GM21528 (cell line): ENCODE measurements around the gene ATXN1.
"Not testable (repeated sequence)": the region's sequence is repeated elsewhere in the genome, so short reads cannot be mapped to it uniquely, and the experiment has no call there.

Experiments
- ATAC-seq: cut with Tn5 transposase; IDR thresholded peaks from one replicate; pipeline ENCODE4 v1.9.1; 2021; ENCODE audit warnings: mild to moderate bottlenecking, moderate library complexity; ENCODE audit not compliant: unreplicated experiment, low FRiP score

The ATXN1 gene

GRCh38 chr6:16630026-16630643 lies 131.1 kb downstream of the ATXN1 start:
- no peak for ATAC-seq

DNA sequence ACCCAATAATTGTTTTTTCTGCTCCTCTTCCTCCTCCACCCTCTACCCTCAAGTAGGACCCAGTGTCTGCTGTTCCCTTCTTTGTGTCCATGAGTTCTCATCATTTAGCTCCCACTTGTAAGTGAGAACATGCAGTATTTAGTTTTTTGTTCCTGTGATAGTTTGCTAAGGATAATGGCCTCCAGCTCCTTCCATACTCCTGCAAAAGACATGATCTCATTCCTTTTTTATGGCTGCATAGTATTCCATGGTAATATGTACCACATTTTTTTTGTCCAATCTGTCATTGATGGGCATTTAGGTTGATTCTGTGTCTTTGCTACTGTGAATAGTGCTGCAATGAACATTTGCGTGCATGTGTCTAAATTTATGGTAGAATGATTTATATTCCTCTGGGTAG lies 132.7 kb downstream of the ATXN1 start:
- ATAC-seq = not testable (repeated sequence)

DNA sequence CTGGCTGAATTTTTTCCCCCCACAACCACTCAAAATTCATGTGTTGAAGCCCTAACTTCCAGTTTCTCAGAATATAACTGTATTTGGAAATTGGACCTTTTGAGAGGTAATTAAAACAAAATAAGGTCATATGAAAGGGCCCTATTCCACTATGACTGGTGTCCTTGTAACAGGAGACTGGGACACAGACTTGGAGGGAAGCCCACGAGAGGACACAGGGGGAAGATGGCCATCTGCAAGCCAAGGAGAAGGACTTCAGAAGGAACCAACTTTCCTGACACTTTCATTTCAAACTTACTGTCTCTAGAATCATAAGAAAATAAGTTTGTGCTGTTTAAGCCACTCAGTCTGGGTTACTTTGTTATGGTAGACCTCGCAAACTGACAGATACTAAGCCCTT lies 134.6 kb downstream of the ATXN1 start:
- ATAC-seq = no peak

DNA sequence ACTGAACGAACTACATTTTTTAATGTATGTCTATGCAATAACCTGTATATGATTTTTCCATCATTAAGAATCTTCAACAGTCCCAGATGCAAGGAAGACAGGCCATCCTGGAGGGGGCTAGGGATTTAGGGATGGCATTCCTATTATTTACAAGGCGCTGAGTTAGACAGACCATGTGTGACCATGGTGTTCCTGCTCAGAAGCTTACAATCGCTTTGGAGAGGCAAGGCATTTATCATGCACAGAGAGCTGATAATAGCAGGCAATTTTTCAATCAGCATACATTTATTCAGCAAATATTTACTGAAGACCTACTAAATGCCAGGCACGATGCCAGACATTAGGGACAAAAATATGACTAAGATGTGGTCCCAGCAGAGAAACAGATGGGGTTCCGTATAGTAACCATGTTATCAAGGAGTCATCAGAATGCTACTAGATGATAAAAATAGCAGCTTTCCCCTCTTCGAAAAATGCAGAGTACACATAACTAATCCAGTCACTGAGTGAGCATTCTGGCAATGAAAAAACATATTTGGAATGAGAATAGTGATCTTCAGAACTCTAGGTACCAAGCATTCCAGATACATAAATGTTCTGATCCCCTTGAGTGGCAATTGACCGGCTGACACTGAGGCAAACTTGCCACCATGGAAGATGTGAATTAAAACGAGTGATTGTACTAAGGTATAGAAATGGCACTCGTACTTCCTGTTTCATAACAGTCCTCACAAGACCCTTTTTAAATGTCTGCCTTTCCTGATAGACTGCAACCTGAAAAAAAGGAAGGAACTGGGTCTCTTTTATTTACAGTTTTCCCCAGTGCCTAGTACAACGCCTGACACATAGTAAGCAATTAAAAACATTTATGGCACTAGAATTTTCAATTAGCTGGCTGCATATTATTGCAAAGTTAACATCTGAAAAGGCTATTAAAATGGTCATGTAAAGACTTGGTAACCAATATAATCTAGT lies 135.7 kb downstream of the ATXN1 start:
- no peak for ATAC-seq

DNA sequence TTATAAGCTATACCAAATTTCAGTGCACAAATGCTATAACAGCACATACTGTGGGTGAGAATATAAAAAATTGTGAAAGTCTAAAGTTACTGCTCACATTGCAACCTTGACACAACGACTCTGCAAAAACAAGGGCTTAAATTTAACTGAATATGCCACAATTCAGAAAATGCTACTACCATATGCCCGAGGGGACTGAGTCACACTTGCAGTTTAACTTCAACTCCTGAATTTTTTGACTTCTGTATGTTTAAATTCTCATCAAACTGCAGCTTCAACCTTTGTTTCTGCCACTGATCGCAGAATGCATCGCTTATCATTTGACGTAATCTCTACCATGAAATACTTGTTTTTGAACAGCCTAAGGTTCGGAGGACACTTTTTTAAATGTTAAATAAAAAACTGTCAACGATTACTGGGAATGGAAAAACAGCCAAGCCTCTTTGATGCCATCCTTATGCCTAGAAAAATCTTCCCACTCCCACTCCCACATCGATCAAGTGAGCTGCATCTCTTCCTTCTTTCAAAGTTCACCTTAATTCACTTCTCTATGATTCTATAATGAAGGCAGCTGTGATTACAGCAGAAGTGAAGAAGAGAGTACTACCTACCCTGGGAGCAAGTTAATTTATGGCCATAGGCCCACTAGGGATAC lies 136.5 kb downstream of the ATXN1 start:
- ATAC-seq = no peak

DNA sequence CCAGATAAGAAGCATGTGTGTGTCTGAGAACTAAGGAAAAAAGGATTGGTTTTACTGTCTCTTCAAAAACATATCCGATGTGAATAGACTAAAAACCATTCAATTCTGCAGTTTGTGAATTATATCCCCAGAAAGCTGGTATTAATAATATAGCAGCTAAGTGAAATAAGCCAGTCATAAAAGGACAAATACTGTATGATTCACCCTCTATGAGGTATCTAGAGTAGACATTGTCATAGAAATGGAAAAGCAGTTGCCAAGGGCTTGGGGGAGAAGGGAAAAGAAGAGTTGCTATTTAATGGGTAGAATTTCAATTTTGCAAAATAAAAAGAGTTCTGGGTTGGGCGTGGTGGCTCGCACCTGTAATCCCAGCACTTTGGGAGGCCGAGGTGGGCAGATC lies 137.5 kb downstream of the ATXN1 start:
- no peak for ATAC-seq

DNA sequence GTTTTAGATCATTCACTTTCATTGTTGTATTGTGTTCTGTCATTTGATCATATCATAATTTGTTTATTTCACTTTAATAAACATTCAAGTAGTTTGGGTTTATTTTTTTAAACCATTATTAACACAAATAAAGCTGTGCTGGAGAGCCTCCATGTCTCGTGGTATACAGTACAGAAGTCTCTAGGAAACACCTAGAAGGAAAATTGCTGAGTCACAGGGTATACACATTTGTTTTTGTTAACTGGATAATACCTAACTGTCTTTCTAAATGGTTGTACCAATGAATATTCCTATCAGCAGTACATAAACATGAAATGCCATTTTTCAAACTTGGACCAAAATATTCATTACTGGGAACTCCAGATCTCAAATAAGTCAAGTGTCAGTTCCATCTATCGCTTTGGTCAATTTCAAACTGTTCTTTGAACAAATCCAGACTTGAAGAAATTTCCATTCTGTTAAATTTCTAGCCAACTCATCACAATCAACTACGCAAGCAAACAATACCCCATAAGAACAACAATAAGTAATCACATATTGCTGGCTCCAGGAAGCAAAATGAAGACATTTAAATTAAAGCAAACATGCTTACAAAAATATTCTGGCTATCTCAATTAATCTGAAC lies 138.1 kb downstream of the ATXN1 start:
- no peak for ATAC-seq

GRCh38 chr6:16622193-16622592 lies 139.1 kb downstream of the ATXN1 start:
- no peak for ATAC-seq

GRCh38 chr6:16621002-16621401 lies 140.3 kb downstream of the ATXN1 start:
- ATAC-seq = no peak

DNA sequence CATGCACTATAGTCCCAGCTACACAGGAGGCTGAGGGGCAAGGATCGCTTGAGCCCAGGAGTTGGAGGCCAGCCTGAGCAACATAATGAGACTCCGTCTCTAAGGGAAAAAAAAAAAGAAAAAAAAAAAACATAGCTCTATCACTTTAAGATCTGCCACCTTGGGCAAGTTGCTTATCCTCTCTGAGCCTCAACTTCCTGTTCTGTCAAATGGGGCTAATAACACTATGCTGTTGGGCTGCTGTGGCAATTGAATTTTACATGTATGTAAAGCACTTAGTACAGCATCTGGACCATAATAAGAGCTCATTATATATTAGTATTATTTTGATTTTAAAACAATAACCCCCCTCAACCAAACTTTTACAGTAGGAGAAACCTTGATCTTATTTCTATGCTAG lies 141.5 kb downstream of the ATXN1 start:
- no peak for ATAC-seq

DNA sequence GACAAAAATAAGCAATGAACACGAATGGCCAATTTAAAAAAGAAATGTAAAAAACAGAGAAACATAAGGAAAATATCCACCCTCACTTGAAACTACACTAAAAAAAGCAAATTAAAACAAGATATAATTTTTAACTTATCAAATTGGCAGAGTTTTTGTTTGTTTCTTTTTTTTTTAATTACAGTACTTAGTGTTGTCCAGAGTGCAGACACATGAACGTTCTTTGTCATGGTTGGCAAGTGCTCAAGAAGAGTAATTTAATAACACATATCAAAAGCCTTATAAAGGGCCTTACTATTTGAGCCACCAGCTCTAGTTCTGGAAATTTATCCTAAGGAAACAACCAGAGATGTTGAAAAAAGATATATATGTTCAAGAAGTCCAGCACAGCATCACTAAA lies 142.3 kb downstream of the ATXN1 start:
- ATAC-seq = no peak

GRCh38 chr6:16615215-16615614 lies 146.0 kb downstream of the ATXN1 start:
- not testable (repeated sequence) for ATAC-seq

DNA sequence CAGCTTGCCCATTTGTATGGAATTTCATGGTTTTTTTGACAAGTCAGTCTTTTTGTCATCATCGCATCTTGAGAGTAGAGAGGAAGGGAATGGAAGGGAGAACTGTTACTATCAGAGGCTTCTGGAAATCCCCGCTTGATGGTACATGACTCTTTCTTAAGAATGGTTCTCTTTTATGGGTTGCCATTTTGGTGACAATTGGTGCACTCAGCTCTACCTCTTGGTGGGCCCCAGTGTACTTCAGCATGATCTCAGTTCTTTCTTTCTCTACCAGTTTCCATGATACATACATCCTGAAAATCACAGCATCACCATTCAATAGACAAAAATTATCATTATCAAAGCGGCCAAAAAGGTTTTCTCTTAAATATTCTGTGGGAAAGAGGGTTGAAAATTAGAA lies 147.1 kb downstream of the ATXN1 start:
- ATAC-seq = not testable (repeated sequence)

- ATAC-seq = not testable (repeated sequence)
Observed at GRCh38 chr6:16613504-16613903, 147.8 kb downstream of the ATXN1 start.

DNA sequence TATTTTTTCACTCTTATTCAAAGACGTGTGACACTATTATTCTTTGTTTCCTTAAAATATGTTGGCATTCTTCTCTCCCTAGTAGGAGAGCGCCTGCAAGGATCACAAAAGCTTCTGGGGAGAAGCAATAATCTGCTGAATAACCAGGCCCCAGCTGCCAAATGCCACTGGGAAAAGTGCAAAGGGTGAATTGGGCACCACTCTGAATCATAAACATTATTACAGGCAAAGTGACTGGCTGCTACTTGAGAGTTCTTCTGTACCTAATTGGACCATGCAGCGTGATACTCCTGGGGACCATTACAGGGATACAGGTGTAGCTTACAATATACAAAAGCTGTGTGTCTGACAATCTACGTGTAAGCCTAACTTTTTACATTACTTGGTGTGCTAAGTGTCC lies 152.8 kb downstream of the ATXN1 start:
- ATAC-seq = no peak

GRCh38 chr6:16602035-16602434 lies 159.2 kb downstream of the ATXN1 start:
- ATAC-seq = no peak

DNA sequence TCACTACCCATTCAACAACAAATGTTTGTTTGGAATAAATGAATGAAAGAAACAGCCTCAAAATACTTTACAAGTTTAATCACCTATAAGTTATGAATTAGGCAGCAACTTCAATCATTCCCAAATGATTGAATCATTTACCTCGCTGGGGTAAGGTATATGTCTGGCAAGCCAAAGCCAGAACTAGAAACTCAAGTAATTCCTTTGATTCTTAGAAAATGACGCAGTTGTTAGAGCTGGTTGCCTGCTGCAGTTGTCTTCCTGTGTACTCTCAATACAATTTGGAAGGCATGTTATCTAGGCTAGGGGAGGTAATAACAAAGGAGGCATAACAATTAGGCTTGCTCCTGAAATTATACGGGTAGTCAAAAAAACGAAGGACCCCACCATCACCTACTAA lies 160.6 kb downstream of the ATXN1 start:
- no peak for ATAC-seq

DNA sequence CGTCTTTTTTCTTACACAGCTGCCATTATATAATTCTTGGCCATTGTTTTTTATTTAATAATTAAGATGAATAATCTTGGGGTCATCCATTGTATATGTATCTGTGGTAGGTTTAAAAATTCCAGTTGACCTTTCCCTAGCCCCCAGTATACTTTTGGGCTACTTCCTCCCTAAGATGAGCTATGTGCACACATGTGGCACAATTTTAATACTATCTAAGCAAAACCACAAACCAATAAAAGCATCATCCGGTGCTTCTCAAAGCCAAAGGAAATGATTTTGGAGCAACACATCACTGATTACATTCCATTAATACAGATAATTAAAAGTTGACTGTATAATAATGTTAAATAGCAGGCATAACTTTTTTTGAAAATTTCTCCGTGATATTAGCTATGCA lies 161.2 kb downstream of the ATXN1 start:
- no peak for ATAC-seq

DNA sequence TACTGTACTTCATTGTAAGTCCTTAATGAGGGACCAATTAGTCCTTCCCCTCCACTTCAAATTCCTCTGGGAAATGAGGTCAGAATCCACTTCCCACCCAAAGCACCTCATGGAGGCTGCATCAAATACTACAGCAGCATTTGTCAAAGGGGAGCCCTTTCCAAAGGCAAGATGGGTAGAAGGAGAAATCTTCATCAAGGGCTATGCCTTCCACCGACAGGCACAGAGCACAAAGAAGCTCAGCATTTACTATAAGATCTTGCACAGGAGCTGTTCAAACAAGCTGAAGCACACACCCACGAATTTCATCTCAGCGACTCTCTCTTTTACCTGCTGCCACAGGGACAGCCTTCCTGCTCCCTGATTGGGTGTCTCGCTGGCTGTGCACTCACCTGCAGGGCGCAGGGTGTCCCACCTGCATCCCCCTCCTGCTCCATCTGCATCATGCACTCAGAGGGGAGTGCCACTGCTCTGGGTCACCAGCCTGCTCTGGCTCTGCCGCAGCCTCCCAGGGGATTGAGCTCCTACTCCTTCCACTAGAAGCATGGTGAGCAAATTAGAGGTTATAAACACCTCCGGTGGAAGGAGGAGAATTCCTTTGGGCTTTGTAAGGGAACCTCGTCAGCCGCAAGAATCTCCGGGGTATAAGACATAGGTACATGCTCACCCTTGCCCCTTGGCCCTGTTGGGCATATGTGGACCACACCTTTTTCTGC lies 164.5 kb downstream of the ATXN1 start:
- no peak for ATAC-seq

GRCh38 chr6:16595514-16596120 lies 165.6 kb downstream of the ATXN1 start:
- no peak for ATAC-seq
